Measurements from ENCODE around the gene SERINC5. TPM values are rescaled to one million over a fixed set of nuclear protein-coding genes. Genes with fewer than 3 reads are reported as not detected.

Gene SERINC5
- total RNA-seq, 3 donors from 2014 or later (not counting 1 experiment from before 2014, with no cell fraction given): 6.8 to 18.9 (median 14.5) TPM

DNA sequence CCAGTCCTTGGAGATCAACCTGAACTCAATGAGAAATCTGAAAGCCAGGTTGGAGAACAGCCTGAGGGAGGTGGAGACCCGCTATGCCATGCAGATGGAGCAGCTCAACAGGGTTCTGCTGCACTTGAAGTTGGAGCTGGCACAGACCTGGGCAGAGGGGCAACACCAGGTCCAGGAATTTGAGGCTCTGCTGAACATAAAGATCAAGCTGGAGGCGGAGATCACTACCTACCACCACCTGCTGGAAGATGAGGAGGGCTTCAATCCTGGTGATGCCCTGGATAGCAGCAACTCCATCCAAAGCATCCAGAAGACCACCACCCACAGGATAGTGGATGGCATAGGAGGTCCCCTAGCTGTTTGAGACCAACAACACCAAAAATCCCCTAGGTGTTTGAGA, 33.5 kb upstream of the SERINC5 start:
- H3K27ac Mint-ChIP-seq: no peak overlapping the region
- H3K36me3 ChIP-seq (ENCODE audit: control insufficient read depth, insufficient read depth, low read length): no peaks in the 10 kb centered on the region
- no peak overlapping the region for H3K27ac ChIP-seq (ENCODE audit: low read length)
- ATAC-seq: no peak
- intact Hi-C loops (cut with micrococcal nuclease): no loop called here
- no peaks in the 10 kb centered on the region for H3K9me3 ChIP-seq (ENCODE audit: control insufficient read depth, insufficient read depth, low read length)
- H3K4me3 ChIP-seq (ENCODE audit: low read length): no peak overlapping the region
- no peaks in the 10 kb centered on the region for H3K4me1 ChIP-seq (ENCODE audit: control insufficient read depth, insufficient read depth, low read length)
- no peaks in the 10 kb centered on the region for H3K27me3 ChIP-seq (ENCODE audit: control insufficient read depth, insufficient read depth, low read length)
- H3K27me3 Mint-ChIP-seq (ENCODE audit: low read depth in 2 of 2): peaks cover 0 to 4% of the 10 kb centered on the region in 2 donors
- WGBS (ENCODE audit: insufficient coverage): 92% methylated on average over 2 of the region's 2 CpGs
- no peaks in the 10 kb centered on the region for H3K36me3 Mint-ChIP-seq
- no peak overlapping the region for H3K4me3 Mint-ChIP-seq
- no peaks in the 10 kb centered on the region for H3K9me3 Mint-ChIP-seq
- DNase-seq: no peak
- TF ChIP-seq CTCF (IDR thresholded peaks at IDR 0.05): no peak
- peaks cover 0 to 6% of the 10 kb centered on the region in 2 donors for H3K4me1 Mint-ChIP-seq

- no peak for TF ChIP-seq CTCF (IDR thresholded peaks at IDR 0.05)
- Histone ChIP-seq H3K36me3 (ENCODE audit: control insufficient read depth, insufficient read depth, low read length) (no peaks in the 10 kb centered on the region), H3K4me3 (ENCODE audit: low read length) (no peak overlapping the region), H3K9me3 (ENCODE audit: control insufficient read depth, insufficient read depth, low read length) (no peaks in the 10 kb centered on the region), H3K4me1 (ENCODE audit: control insufficient read depth, insufficient read depth, low read length) (no peaks in the 10 kb centered on the region), H3K27ac (ENCODE audit: low read length) (no peak overlapping the region), H3K27me3 (ENCODE audit: control insufficient read depth, insufficient read depth, low read length) (no peaks in the 10 kb centered on the region)
- Mint-ChIP-seq H3K9me3 (no peaks in the 10 kb centered on the region), H3K27ac (no peak overlapping the region), H3K4me3 (no peak overlapping the region), H3K36me3 (no peaks in the 10 kb centered on the region), H3K4me1 (peaks cover 0 to 6% of the 10 kb centered on the region in 2 donors), H3K27me3 (ENCODE audit: low read depth in 2 of 2) (peaks cover 0 to 4% of the 10 kb centered on the region in 2 donors)
- DNase-seq (no peak), ATAC-seq (no peak)
- intact Hi-C loops (cut with micrococcal nuclease): no loop called here
- WGBS (ENCODE audit: insufficient coverage): 82% methylated on average over 2 of the region's 2 CpGs
These were observed 32.3 kb upstream of the SERINC5 start for GRCh38 chr5:80288177-80288576.

DNA sequence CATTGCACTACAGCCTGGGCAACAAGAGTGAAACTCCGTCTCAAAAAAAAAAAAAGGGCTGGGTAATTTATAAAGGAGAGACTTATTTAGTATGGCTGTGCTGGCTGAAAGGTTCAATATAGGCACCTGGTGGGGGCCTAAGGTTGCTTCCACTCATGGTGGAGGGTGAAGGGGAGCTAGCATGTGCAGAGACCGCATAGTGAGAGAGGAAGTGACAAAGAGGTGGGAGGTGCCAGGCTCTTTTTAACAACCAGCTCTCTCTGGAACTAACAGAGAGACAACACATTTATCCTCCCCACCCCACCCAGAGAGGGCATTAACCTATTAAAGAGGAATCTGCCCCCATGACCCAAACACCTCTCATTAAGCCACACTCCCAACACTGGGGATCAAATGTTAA, 28.9 kb upstream of the SERINC5 start:
- DNase-seq: peak in 1 of 2 donors; percentile 49
- no peak overlapping the region for H3K4me3 Mint-ChIP-seq
- H3K27me3 ChIP-seq (ENCODE audit: control insufficient read depth, insufficient read depth, low read length): no peaks in the 10 kb centered on the region
- no peak overlapping the region for H3K4me3 ChIP-seq (ENCODE audit: low read length)
- H3K27ac Mint-ChIP-seq: no peak overlapping the region
- no peaks in the 10 kb centered on the region for H3K36me3 Mint-ChIP-seq
- H3K9me3 Mint-ChIP-seq: no peaks in the 10 kb centered on the region
- no peak for TF ChIP-seq CTCF (IDR thresholded peaks at IDR 0.05)
- peaks cover 0 to 6% of the 10 kb centered on the region in 2 donors for H3K4me1 Mint-ChIP-seq
- H3K27me3 Mint-ChIP-seq (ENCODE audit: low read depth in 2 of 2): no peaks in the 10 kb centered on the region
- peak in 1 of 3 donors; percentile 45 for ATAC-seq
- H3K4me1 ChIP-seq (ENCODE audit: control insufficient read depth, insufficient read depth, low read length): no peaks in the 10 kb centered on the region
- intact Hi-C loops (cut with micrococcal nuclease): no loop called here
- WGBS (ENCODE audit: insufficient coverage): 95% methylated on average over 1 of the region's 2 CpGs
- no peaks in the 10 kb centered on the region for H3K36me3 ChIP-seq (ENCODE audit: control insufficient read depth, insufficient read depth, low read length)
- H3K27ac ChIP-seq (ENCODE audit: low read length): no peak overlapping the region
- no peaks in the 10 kb centered on the region for H3K9me3 ChIP-seq (ENCODE audit: control insufficient read depth, insufficient read depth, low read length)

GRCh38 chr5:80283360-80283759, 27.5 kb upstream of the SERINC5 start:
- Mint-ChIP-seq H3K36me3 (no peaks in the 10 kb centered on the region), H3K27me3 (ENCODE audit: low read depth in 2 of 2) (no peaks in the 10 kb centered on the region), H3K9me3 (no peaks in the 10 kb centered on the region), H3K4me1 (peaks cover 0 to 6% of the 10 kb centered on the region in 2 donors), H3K27ac (no peak overlapping the region), H3K4me3 (no peak overlapping the region)
- no peaks in the 10 kb centered on the region for H3K9me3 ChIP-seq (ENCODE audit: control insufficient read depth, insufficient read depth, low read length)
- no peak overlapping the region for H3K4me3 ChIP-seq (ENCODE audit: low read length)
- no peak overlapping the region for H3K27ac ChIP-seq (ENCODE audit: low read length)
- no peak for TF ChIP-seq CTCF (IDR thresholded peaks at IDR 0.05)
- no peak for ATAC-seq
- no peaks in the 10 kb centered on the region for H3K4me1 ChIP-seq (ENCODE audit: control insufficient read depth, insufficient read depth, low read length)
- no CpG with 5 or more reads among the region's 1 CpG for WGBS (ENCODE audit: insufficient coverage)
- intact Hi-C loops (cut with micrococcal nuclease): no loop called here
- H3K36me3 ChIP-seq (ENCODE audit: control insufficient read depth, insufficient read depth, low read length): no peaks in the 10 kb centered on the region
- no peaks in the 10 kb centered on the region for H3K27me3 ChIP-seq (ENCODE audit: control insufficient read depth, insufficient read depth, low read length)
- DNase-seq: no peak
